Peyer's patch (tissue), 4 donors: ENCODE results near the gene CORO6. TPM values are rescaled to one million over a fixed set of nuclear protein-coding genes. Genes with fewer than 3 reads are reported as not detected.

Experiments used
- DNase-seq, 3 donors: peaks; one replicate each; pipeline ENCODE4 v3.0.0-alpha.2; 2017 to 2019
- H3K27ac ChIP-seq, 4 donors: fragments of 200-600 bp; sonication (generic); one replicate each; pipeline ENCODE4 v1.5.1; 2016 to 2019
- H3K27me3 ChIP-seq, 2 donors: fragments of 200-600 bp; sonication (generic); one replicate each; pipeline ENCODE4 v1.5.1; 2019
- H3K36me3 ChIP-seq, 3 donors: fragments of 200-600 bp; sonication (generic); one replicate each; pipeline ENCODE4 v1.5.1; 2016 to 2019
- H3K4me1 ChIP-seq, 4 donors: fragments of 200-600 bp; sonication (generic); one replicate each; pipeline ENCODE4 v1.5.1; 2016 to 2019
- H3K4me3 ChIP-seq, 4 donors: fragments of 200-600 bp; sonication (generic); 1 replicate in 3 of 4; 2 replicates in 1 of 4; pipeline ENCODE4 v1.5.1; 2016 to 2019; ENCODE audit warnings: mild to moderate bottlenecking in 1 of 4
- H3K9me3 ChIP-seq, 4 donors: fragments of 200-600 bp; sonication (generic); one replicate each; pipeline ENCODE4 v1.5.1; 2016 to 2019; ENCODE audit warnings: mild to moderate bottlenecking in 1 of 4
- POLR2A ChIP-seq, 2 donors: fragments of 450-650 bp; IDR thresholded peaks; one replicate each; pipeline ENCODE4 v1.5.1; 2017; ENCODE audit warnings: antibody characterized with exemption in 2 of 2, mild to moderate bottlenecking in 2 of 2, moderate library complexity in 2 of 2
- total RNA-seq, 4 donors: library from RNA; depleted of rRNA; stranded (reverse); fragments of >200 nt; gene quantifications; one replicate each; pipeline ENCODE4 v1.1.0, GENCODE V29; 2016
- TF ChIP-seq, protein P1 (sequence below), 6 experiments: fragments of 450-650 bp in 4 of 6; fragments of 200-600 bp in 2 of 6; sonication (generic) in 1 of 6; IDR thresholded peaks; one replicate each; pipeline ENCODE4 v1.5.1; 2017 to 2019; ENCODE audit warnings: antibody characterized with exemption in 6 of 6, mild to moderate bottlenecking in 3 of 6, moderate library complexity in 1 of 6

Gene CORO6
- total RNA-seq, 4 donors from 2014 or later = 4.0 to 28.9 (median 19.9) TPM

DNA sequence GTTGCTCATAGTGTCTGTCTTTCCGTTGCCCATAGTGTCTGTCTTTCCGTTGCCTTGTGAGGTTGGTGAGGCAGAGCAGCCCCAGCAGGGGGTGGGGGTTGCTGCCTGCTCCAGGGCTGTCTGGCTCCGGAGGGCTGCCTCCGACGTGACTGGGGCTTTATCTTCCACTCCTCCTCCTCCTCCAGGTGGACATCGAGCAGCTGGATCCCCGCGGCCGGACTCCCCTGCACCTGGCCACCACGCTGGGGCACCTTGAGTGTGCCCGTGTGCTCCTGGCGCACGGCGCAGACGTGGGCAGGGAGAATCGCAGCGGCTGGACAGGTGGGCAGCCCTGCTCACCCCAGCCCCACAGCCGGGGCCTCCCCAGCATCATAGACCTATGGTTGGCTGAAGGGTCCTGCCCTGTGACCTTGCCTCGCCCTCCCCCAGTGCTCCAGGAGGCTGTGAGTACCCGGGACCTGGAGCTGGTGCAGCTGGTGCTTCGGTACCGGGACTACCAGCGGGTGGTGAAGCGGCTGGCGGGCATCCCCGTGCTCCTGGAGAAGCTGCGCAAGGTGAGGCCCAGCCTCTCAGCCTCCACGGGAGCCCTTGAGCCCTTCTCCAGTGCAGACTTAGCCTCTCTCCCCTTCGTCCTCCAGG lies 15.0 kb downstream of the CORO6 start:
- Histone ChIP-seq H3K9me3 (peaks cover 0 to 4% (median 0%) of the 10 kb centered on the region in 4 donors), H3K27me3 (no peaks in the 10 kb centered on the region), H3K27ac (no peak overlapping the region), H3K4me1 (no peaks in the 10 kb centered on the region), H3K4me3 (no peak overlapping the region), H3K36me3 (no peaks in the 10 kb centered on the region)
- TF ChIP-seq, protein P1, sequence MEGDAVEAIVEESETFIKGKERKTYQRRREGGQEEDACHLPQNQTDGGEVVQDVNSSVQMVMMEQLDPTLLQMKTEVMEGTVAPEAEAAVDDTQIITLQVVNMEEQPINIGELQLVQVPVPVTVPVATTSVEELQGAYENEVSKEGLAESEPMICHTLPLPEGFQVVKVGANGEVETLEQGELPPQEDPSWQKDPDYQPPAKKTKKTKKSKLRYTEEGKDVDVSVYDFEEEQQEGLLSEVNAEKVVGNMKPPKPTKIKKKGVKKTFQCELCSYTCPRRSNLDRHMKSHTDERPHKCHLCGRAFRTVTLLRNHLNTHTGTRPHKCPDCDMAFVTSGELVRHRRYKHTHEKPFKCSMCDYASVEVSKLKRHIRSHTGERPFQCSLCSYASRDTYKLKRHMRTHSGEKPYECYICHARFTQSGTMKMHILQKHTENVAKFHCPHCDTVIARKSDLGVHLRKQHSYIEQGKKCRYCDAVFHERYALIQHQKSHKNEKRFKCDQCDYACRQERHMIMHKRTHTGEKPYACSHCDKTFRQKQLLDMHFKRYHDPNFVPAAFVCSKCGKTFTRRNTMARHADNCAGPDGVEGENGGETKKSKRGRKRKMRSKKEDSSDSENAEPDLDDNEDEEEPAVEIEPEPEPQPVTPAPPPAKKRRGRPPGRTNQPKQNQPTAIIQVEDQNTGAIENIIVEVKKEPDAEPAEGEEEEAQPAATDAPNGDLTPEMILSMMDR (IDR thresholded peaks at IDR 0.05) = no peak
- no peak for TF ChIP-seq POLR2A (IDR thresholded peaks at IDR 0.05)
- no peak for DNase-seq

DNA sequence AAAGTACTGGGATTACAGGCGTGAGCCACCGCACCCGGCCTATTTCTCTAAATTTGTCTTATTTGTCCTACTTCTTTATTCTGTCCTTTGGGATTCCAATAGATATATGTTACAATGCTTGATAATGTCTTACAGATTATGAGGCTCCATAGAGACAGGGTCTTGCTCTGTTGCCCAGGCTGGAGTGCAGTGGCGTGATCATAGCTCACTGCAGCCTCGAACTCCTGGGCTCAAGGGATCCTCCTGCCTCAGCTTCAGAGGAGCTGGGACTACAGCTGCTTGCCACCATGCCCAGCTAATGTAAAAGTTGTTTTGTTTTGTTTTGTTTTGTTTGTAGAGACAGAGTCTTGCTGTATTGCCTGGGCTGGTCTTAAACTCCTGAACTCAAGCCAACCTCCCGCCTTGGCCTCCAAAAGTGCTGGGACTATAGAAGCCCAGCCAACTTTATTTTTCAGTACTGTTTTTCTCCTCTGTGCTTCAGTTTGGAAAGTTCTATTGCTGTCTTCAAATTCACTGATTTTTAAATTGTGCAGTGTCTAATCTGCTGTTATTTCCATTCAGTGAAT lies 19.5 kb downstream of the CORO6 start:
- TF ChIP-seq POLR2A (IDR thresholded peaks at IDR 0.05) = no peak
- TF ChIP-seq, protein P1 (IDR thresholded peaks at IDR 0.05) = no peak
- no peak for DNase-seq
- no peak overlapping the region for H3K4me3 ChIP-seq
- H3K9me3 ChIP-seq = no peaks in the 10 kb centered on the region
- H3K27me3 ChIP-seq = no peaks in the 10 kb centered on the region
- no peaks in the 10 kb centered on the region for H3K36me3 ChIP-seq
- H3K4me1 ChIP-seq = no peaks in the 10 kb centered on the region
- no peak overlapping the region for H3K27ac ChIP-seq

DNA sequence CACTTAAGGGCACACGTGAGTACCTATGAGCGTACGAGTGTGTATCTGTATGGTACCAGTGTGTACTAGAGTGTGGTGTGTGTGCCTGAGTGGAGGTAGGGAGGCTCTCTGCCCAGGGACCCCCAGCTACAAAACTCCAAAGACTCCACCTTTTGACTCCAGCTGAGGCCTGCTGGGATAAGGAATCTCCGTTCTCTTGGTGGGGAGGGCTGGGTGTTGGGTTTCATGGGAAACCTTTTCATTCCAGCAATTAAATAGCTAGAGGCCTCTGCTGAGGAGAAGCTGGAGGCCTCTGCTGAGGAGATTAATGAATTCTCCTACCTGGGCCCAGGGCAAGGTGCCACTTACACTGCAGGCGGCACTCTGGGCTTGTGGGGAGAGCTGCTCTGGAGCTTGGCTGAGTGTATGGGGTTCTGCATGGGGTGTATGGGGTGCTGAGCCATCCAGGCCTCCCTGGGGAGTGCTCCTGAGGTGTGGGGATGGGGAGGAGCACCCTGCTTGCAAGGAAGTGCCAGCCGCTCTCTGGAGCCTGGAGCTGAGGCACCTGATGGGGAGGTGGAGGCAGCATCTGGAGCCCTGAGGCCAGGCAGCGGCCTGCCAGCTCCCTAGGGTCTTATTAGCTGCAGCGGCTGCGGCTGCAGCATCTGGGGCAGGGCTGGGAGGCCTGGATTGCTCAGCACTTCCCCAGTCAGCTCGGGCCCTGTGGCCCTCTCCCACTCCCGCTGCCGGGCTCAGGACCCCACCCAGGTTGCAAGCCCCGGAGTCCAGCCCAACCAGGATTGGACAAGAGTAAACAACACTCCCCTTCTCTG lies 25.1 kb downstream of the CORO6 start:
- H3K4me1 ChIP-seq = peaks cover 0 to 13% (median 10%) of the 10 kb centered on the region in 4 donors
- no peak overlapping the region for H3K4me3 ChIP-seq
- H3K27ac ChIP-seq = no peak overlapping the region
- no peak for DNase-seq
- no peaks in the 10 kb centered on the region for H3K36me3 ChIP-seq
- TF ChIP-seq, protein P1 (IDR thresholded peaks at IDR 0.05) = no peak
- TF ChIP-seq POLR2A (IDR thresholded peaks at IDR 0.05) = no peak
- no peaks in the 10 kb centered on the region for H3K9me3 ChIP-seq
- no peaks in the 10 kb centered on the region for H3K27me3 ChIP-seq

DNA sequence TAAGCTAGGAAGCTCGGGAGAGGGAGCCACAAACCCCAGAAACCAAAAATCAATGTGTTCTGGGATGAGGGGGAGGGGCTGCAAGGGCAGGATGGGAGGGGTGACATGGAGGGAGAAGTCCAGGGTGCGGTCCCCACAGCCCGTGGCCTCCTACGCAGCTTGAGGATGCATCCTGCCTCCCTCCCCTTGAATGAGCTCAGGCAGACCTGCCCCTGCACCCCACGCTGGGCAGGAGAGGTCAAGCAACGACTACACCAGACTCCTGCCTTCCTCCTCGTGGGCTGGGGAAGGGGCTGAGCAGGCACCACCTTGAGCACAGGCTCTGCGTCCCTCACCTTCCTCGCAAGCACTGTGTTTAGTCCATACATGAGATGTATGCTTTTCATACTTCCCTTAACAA lies 25.9 kb downstream of the CORO6 start:
- TF ChIP-seq POLR2A (IDR thresholded peaks at IDR 0.05) = no peak
- TF ChIP-seq, protein P1 (IDR thresholded peaks at IDR 0.05) = no peak
- no peak overlapping the region for H3K27ac ChIP-seq
- H3K27me3 ChIP-seq = no peaks in the 10 kb centered on the region
- no peaks in the 10 kb centered on the region for H3K9me3 ChIP-seq
- no peaks in the 10 kb centered on the region for H3K36me3 ChIP-seq
- no peak overlapping the region for H3K4me3 ChIP-seq
- DNase-seq = no peak
- peaks cover 0 to 20% (median 16%) of the 10 kb centered on the region in 4 donors for H3K4me1 ChIP-seq

DNA sequence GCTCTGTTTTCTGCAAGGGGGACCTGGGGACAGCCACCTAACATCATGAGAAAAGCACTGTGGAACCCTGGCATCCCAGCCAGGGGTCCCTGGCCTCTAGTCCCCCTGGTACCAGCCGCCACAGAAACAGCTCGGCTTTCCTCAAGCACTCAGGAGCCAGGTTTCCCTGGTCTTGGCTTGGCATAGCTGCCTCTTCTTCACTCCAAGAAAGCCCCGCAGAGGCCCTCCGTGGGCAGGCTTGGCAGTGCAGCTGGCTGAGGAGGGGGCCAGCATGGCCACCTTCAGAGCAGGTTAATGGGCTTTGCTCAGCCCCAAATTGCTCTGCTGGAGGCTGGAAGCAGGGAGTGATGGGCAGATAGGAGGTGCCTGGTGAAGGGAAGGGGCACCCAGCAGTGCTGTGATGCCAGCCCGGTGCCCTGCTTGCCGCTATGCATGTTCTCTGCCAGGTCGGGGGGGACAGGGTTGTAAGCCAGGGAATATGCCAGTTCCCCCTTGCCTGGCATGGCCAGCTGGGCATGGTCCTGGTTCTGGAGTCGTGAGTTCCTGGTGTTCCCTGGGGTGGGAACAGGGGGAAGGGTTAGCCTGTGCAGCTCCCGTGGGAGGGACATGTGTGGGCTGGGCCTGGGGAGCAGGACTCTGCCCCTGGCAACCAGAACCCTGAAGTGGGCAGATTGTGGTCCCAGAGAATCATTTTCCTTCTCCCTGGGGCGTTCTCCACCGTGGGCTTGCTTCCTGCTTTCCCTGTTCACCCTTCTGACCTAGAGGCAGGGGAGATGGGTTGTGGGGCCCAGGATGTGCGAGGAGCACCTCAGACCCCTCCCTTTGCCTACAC lies 26.6 kb downstream of the CORO6 start:
- no peak for DNase-seq
- no peaks in the 10 kb centered on the region for H3K27me3 ChIP-seq

More for the DNA sequence above, 26.6 kb downstream of the CORO6 start:
- Histone ChIP-seq H3K36me3 (no peaks in the 10 kb centered on the region), H3K9me3 (no peaks in the 10 kb centered on the region), H3K4me3 (no peak overlapping the region), H3K27ac (no peak overlapping the region), H3K4me1 (peaks cover 0 to 27% (median 22%) of the 10 kb centered on the region in 4 donors)
- TF ChIP-seq, protein P1 (IDR thresholded peaks at IDR 0.05) = no peak
- no peak for TF ChIP-seq POLR2A (IDR thresholded peaks at IDR 0.05)
